Measurements from ENCODE around the gene TFAP2E.

Gene TFAP2E

GRCh38 chr1:35599411-35599810, 26.3 kb downstream of the TFAP2E start:
- no peak for TF ChIP-seq CTCF (IDR thresholded peaks at IDR 0.05; ENCODE audit: borderline replicate concordance, insufficient read depth, low read depth, low read length)
- H3K4me3 ChIP-seq (ENCODE audit: low read depth, low read length), result no peak overlapping the region

GRCh38 chr1:35600593-35600992, 27.5 kb downstream of the TFAP2E start:
- H3K4me3 ChIP-seq (ENCODE audit: low read depth, low read length), result no peak overlapping the region
- no peak for TF ChIP-seq CTCF (IDR thresholded peaks at IDR 0.05; ENCODE audit: borderline replicate concordance, insufficient read depth, low read depth, low read length)

GRCh38 chr1:35603468-35603867, 30.4 kb downstream of the TFAP2E start:
- no peak overlapping the region for H3K4me3 ChIP-seq (ENCODE audit: low read depth, low read length)
- TF ChIP-seq CTCF (IDR thresholded peaks at IDR 0.05; ENCODE audit: borderline replicate concordance, insufficient read depth, low read depth, low read length), result no peak

- TF ChIP-seq CTCF (IDR thresholded peaks at IDR 0.05; ENCODE audit: borderline replicate concordance, insufficient read depth, low read depth, low read length), result no peak
- H3K4me3 ChIP-seq (ENCODE audit: low read depth, low read length), result no peak overlapping the region
These were observed 30.8 kb downstream of the TFAP2E start for GRCh38 chr1:35603941-35604340.

- no peak for TF ChIP-seq CTCF (IDR thresholded peaks at IDR 0.05; ENCODE audit: borderline replicate concordance, insufficient read depth, low read depth, low read length)
- no peak overlapping the region for H3K4me3 ChIP-seq (ENCODE audit: low read depth, low read length)
These were observed 32.2 kb downstream of the TFAP2E start for GRCh38 chr1:35605071-35605866.

- no peak for TF ChIP-seq CTCF (IDR thresholded peaks at IDR 0.05; ENCODE audit: borderline replicate concordance, insufficient read depth, low read depth, low read length)
These were observed 32.7 kb downstream of the TFAP2E start for GRCh38 chr1:35605867-35606182.

GRCh38 chr1:35611655-35612054, 38.5 kb downstream of the TFAP2E start:
- no peak for TF ChIP-seq CTCF (IDR thresholded peaks at IDR 0.05; ENCODE audit: borderline replicate concordance, insufficient read depth, low read depth, low read length)
- H3K4me3 ChIP-seq (ENCODE audit: low read depth, low read length), result no peak overlapping the region

More at GRCh38 chr1:35605867-35606182, 32.7 kb downstream of the TFAP2E start:
- no peak overlapping the region for H3K4me3 ChIP-seq (ENCODE audit: low read depth, low read length)

Measured in GM12875 (cell line).